HEK293 (cell line): ENCODE results near the gene PAM.

Experiments
- CTCF ChIA-PET: fragments of 350-600 bp; formaldehyde crosslinking; extraction: SDS; loops from one replicate; lab custom pipeline; 2021; ENCODE audit warnings: antibody characterized with exemption; lab: Yijun Ruan, JAX
- POLR2A ChIA-PET: fragments of 300-600 bp; formaldehyde crosslinking; extraction: SDS; loops from one replicate; lab custom pipeline; 2020; ENCODE audit warnings: antibody characterized with exemption, inconsistent platforms; lab: Yijun Ruan, JAX
- H3K27ac ChIP-seq: fragments of 200-500 bp; sonication (Bioruptor generic); 2 replicates; pipeline ENCODE4 v1.5.1; 2014; ENCODE audit warnings: low read depth, low read length, control low read depth, inconsistent platforms; ENCODE audit errors: extremely low read depth
- H3K36me3 ChIP-seq, 2 experiments: fragments of 200-500 bp in 1 of 2; sonication (Bioruptor generic) in 1 of 2; 1 replicate in 1 of 2; 2 replicates in 1 of 2; pipeline ENCODE4 v1.5.1; 2014 to 2017; ENCODE audit warnings: inconsistent platforms in 2 of 2, low read length in 2 of 2; ENCODE audit not compliant: control insufficient read depth in 2 of 2, insufficient read depth in 1 of 2
- H3K4me1 ChIP-seq: fragments of 200-500 bp; sonication (Bioruptor generic); 2 replicates; pipeline ENCODE4 v1.5.1; 2014; ENCODE audit warnings: mild to moderate bottlenecking, low read length, inconsistent platforms; ENCODE audit not compliant: control insufficient read depth, insufficient read depth
- H3K4me3 ChIP-seq: 2 replicates; pipeline ENCODE4 v1.5.1; 2011; ENCODE audit warnings: low read depth, mild to moderate bottlenecking, control low read depth, low read length, moderate library complexity
- H3K9me3 ChIP-seq: fragments of 200-500 bp; sonication (Bioruptor generic); 2 replicates; pipeline ENCODE4 v1.5.1; 2014; ENCODE audit warnings: low read depth, low read length, inconsistent platforms; ENCODE audit not compliant: control insufficient read depth, insufficient read depth
- BCL11A ChIP-seq: fragments of 450-650 bp; formaldehyde crosslinking; IDR thresholded peaks from 2 replicates; pipeline ENCODE4 v1.5.1; 2016; ENCODE audit warnings: low read depth, missing biosample characterization, missing genetic modification characterization
- GLI4 ChIP-seq: fragments of 450-650 bp; formaldehyde crosslinking; IDR thresholded peaks from 2 replicates; pipeline ENCODE4 v1.5.1; 2016; ENCODE audit warnings: missing biosample characterization, missing genetic modification characterization
- RBAK ChIP-seq: fragments of 450-650 bp; formaldehyde crosslinking; IDR thresholded peaks from 2 replicates; pipeline ENCODE4 v1.5.1; 2016; ENCODE audit warnings: missing biosample characterization, missing genetic modification characterization
- ZBTB17 ChIP-seq: fragments of 450-650 bp; formaldehyde crosslinking; IDR thresholded peaks from 2 replicates; pipeline ENCODE4 v1.5.1; 2016; ENCODE audit warnings: missing biosample characterization, missing genetic modification characterization
- ZBTB20 ChIP-seq: fragments of 450-650 bp; formaldehyde crosslinking; IDR thresholded peaks from 2 replicates; pipeline ENCODE4 v1.5.1; 2016; ENCODE audit warnings: missing biosample characterization, missing genetic modification characterization
- ZIC2 ChIP-seq: fragments of 450-650 bp; formaldehyde crosslinking; IDR thresholded peaks from 2 replicates; pipeline ENCODE4 v1.5.1; 2016; ENCODE audit warnings: missing biosample characterization, missing genetic modification characterization
- ZNF112 ChIP-seq: fragments of 450-650 bp; formaldehyde crosslinking; IDR thresholded peaks from 2 replicates; pipeline ENCODE4 v1.5.0; 2017; ENCODE audit warnings: missing biosample characterization, missing genetic modification characterization
- ZNF121 ChIP-seq: fragments of 450-650 bp; formaldehyde crosslinking; IDR thresholded peaks from 2 replicates; pipeline ENCODE4 v1.5.1; 2016; ENCODE audit warnings: missing biosample characterization, missing genetic modification characterization
- ZNF16 ChIP-seq: fragments of 450-650 bp; formaldehyde crosslinking; IDR thresholded peaks from 2 replicates; pipeline ENCODE4 v1.5.1; 2016; ENCODE audit warnings: low read depth, missing biosample characterization, missing genetic modification characterization
- ZNF211 ChIP-seq: fragments of 450-650 bp; formaldehyde crosslinking; IDR thresholded peaks from 2 replicates; pipeline ENCODE4 v1.5.1; 2016; ENCODE audit warnings: low read depth, missing biosample characterization, missing genetic modification characterization
- ZNF214 ChIP-seq: fragments of 450-650 bp; formaldehyde crosslinking; IDR thresholded peaks from 2 replicates; pipeline ENCODE4 v1.5.1; 2017; ENCODE audit warnings: missing biosample characterization, mild to moderate bottlenecking, missing genetic modification characterization, borderline replicate concordance
- ZNF24 ChIP-seq: fragments of 450-650 bp; formaldehyde crosslinking; IDR thresholded peaks from 2 replicates; pipeline ENCODE4 v1.5.1; 2016; ENCODE audit warnings: missing biosample characterization, missing genetic modification characterization
- ZNF341 ChIP-seq: fragments of 450-650 bp; formaldehyde crosslinking; IDR thresholded peaks from 2 replicates; pipeline ENCODE4; 2016; ENCODE audit warnings: low read depth, missing biosample characterization, missing genetic modification characterization
- ZNF37A ChIP-seq: fragments of 450-650 bp; IDR thresholded peaks from 2 replicates; pipeline ENCODE4 v1.5.1; 2018; ENCODE audit warnings: missing biosample characterization, missing genetic modification characterization
- ZNF404 ChIP-seq: fragments of 450-650 bp; formaldehyde crosslinking; IDR thresholded peaks from 2 replicates; pipeline ENCODE4 v1.5.1; 2017; ENCODE audit warnings: missing biosample characterization, missing genetic modification characterization
- ZNF423 ChIP-seq: fragments of 450-650 bp; formaldehyde crosslinking; IDR thresholded peaks from 2 replicates; pipeline ENCODE4 v1.5.1; 2016; ENCODE audit warnings: missing biosample characterization, missing genetic modification characterization
- ZNF473 ChIP-seq: fragments of 450-650 bp; formaldehyde crosslinking; IDR thresholded peaks from 2 replicates; pipeline ENCODE4 v1.5.1; 2017; ENCODE audit warnings: missing biosample characterization, missing genetic modification characterization
- ZNF514 ChIP-seq: fragments of 450-650 bp; formaldehyde crosslinking; IDR thresholded peaks from 2 replicates; pipeline ENCODE4 v1.5.1; 2016; ENCODE audit warnings: missing biosample characterization, missing genetic modification characterization
- ZNF621 ChIP-seq: fragments of 450-650 bp; formaldehyde crosslinking; IDR thresholded peaks from 2 replicates; pipeline ENCODE4 v1.5.1; 2017; ENCODE audit warnings: missing biosample characterization, missing genetic modification characterization
- ZNF701 ChIP-seq: fragments of 450-650 bp; formaldehyde crosslinking; IDR thresholded peaks from 2 replicates; pipeline ENCODE4 v1.5.1; 2016; ENCODE audit warnings: missing biosample characterization, missing genetic modification characterization
- TF ChIP-seq, protein P1 (sequence below): fragments of 450-650 bp; formaldehyde crosslinking; IDR thresholded peaks from 2 replicates; pipeline ENCODE4 v1.5.0; 2017; ENCODE audit warnings: missing biosample characterization, missing genetic modification characterization, borderline replicate concordance
- TF ChIP-seq, protein P2 (sequence below): fragments of 450-650 bp; formaldehyde crosslinking; IDR thresholded peaks from 2 replicates; pipeline ENCODE4 v1.5.1; 2016; ENCODE audit warnings: missing biosample characterization, missing genetic modification characterization, low read depth
- TF ChIP-seq, protein P3 (sequence below): fragments of 450-650 bp; formaldehyde crosslinking; IDR thresholded peaks from 2 replicates; pipeline ENCODE4 v1.5.1; 2017; ENCODE audit warnings: missing biosample characterization, missing genetic modification characterization
- TF ChIP-seq, protein P4 (sequence below): fragments of 450-650 bp; formaldehyde crosslinking; IDR thresholded peaks from 2 replicates; pipeline ENCODE4 v1.5.1; 2016; ENCODE audit warnings: missing biosample characterization, missing genetic modification characterization

PAM gene

DNA sequence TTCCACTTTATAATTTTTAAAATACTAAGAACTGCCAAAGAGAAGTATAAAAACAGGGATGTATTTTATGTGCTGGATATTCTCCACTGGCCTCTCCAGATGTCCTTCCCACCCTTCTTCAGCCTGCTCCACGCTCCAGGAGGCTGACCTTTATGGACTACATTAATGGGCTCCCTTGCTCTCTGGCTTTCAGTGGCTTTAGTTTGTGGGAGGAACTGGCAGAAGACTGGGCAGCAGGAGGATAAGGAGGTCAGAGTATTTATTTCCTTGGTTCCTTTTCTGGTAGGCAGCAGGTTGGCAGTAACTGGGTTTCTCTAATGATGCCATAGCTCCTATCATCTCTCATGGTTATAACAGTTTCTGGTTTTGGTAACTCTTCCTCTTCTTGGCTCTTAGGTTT lies 133.9 kb downstream of the PAM start:
- no peak overlapping the region for H3K4me3 ChIP-seq
- ChIA-PET CTCF (no interaction called here), POLR2A (no interaction called here)
- H3K36me3 ChIP-seq = no peaks in the 10 kb centered on the region
- H3K9me3 ChIP-seq = no peaks in the 10 kb centered on the region
- no peaks in the 10 kb centered on the region for H3K4me1 ChIP-seq
- no peak overlapping the region for H3K27ac ChIP-seq
- TF ChIP-seq BCL11A (tag by site-specific recombination) (no peak), ZBTB17 (no peak), ZNF112 (no peak), ZNF621 (tag by site-specific recombination) (no peak), GLI4 (tag by site-specific recombination) (no peak), ZBTB20 (tag by site-specific recombination) (no peak)

DNA sequence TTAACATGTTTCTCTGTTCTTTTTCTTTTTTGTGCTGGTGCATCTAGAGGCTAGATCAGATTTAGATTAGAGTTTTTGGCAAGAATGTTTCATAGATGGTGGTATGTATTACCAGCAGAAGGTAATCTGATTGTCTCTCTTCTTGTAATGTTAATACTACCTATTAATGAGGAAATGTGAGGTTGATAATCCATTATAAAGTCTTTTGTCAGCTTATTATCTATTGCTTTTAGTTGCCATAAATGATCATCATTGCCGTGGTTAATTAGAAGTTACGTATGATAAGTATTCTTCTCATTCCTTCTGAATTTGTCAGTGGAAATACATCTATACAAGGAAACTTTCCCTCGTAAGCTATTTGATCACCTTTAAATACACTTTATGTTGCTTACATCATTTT lies 135.0 kb downstream of the PAM start:
- CTCF ChIA-PET = no interaction called here
- Histone ChIP-seq H3K4me3 (no peak overlapping the region), H3K27ac (no peak overlapping the region), H3K36me3 (no peaks in the 10 kb centered on the region), H3K9me3 (no peaks in the 10 kb centered on the region), H3K4me1 (no peaks in the 10 kb centered on the region)
- POLR2A ChIA-PET = no interaction called here
- TF ChIP-seq RBAK (tag by site-specific recombination) (no peak), ZNF214 (tag by site-specific recombination) (no peak), ZNF701 (tag by site-specific recombination) (no peak), ZNF16 (tag by site-specific recombination) (no peak), ZNF24 (tag by site-specific recombination) (no peak), BCL11A (tag by site-specific recombination) (no peak), ZNF341 (tag by site-specific recombination) (no peak), ZIC2 (no peak), ZNF423 (tag by site-specific recombination) (no peak), ZNF37A (no peak), ZNF121 (tag by site-specific recombination) (no peak), ZNF514 (tag by site-specific recombination) (no peak), ZNF473 (tag by site-specific recombination) (no peak), ZNF621 (tag by site-specific recombination) (no peak), ZNF404 (tag by site-specific recombination) (no peak), ZNF211 (tag by site-specific recombination) (no peak)
- TF ChIP-seq, protein P1, sequence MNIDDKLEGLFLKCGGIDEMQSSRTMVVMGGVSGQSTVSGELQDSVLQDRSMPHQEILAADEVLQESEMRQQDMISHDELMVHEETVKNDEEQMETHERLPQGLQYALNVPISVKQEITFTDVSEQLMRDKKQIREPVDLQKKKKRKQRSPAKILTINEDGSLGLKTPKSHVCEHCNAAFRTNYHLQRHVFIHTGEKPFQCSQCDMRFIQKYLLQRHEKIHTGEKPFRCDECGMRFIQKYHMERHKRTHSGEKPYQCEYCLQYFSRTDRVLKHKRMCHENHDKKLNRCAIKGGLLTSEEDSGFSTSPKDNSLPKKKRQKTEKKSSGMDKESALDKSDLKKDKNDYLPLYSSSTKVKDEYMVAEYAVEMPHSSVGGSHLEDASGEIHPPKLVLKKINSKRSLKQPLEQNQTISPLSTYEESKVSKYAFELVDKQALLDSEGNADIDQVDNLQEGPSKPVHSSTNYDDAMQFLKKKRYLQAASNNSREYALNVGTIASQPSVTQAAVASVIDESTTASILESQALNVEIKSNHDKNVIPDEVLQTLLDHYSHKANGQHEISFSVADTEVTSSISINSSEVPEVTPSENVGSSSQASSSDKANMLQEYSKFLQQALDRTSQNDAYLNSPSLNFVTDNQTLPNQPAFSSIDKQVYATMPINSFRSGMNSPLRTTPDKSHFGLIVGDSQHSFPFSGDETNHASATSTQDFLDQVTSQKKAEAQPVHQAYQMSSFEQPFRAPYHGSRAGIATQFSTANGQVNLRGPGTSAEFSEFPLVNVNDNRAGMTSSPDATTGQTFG (tag by site-specific recombination) = no peak
- TF ChIP-seq, protein P2, sequence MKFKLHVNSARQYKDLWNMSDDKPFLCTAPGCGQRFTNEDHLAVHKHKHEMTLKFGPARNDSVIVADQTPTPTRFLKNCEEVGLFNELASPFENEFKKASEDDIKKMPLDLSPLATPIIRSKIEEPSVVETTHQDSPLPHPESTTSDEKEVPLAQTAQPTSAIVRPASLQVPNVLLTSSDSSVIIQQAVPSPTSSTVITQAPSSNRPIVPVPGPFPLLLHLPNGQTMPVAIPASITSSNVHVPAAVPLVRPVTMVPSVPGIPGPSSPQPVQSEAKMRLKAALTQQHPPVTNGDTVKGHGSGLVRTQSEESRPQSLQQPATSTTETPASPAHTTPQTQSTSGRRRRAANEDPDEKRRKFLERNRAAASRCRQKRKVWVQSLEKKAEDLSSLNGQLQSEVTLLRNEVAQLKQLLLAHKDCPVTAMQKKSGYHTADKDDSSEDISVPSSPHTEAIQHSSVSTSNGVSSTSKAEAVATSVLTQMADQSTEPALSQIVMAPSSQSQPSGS (tag by site-specific recombination) = no peak
- TF ChIP-seq, protein P3, sequence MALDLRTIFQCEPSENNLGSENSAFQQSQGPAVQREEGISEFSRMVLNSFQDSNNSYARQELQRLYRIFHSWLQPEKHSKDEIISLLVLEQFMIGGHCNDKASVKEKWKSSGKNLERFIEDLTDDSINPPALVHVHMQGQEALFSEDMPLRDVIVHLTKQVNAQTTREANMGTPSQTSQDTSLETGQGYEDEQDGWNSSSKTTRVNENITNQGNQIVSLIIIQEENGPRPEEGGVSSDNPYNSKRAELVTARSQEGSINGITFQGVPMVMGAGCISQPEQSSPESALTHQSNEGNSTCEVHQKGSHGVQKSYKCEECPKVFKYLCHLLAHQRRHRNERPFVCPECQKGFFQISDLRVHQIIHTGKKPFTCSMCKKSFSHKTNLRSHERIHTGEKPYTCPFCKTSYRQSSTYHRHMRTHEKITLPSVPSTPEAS (tag by site-specific recombination) = no peak
- TF ChIP-seq, protein P4, sequence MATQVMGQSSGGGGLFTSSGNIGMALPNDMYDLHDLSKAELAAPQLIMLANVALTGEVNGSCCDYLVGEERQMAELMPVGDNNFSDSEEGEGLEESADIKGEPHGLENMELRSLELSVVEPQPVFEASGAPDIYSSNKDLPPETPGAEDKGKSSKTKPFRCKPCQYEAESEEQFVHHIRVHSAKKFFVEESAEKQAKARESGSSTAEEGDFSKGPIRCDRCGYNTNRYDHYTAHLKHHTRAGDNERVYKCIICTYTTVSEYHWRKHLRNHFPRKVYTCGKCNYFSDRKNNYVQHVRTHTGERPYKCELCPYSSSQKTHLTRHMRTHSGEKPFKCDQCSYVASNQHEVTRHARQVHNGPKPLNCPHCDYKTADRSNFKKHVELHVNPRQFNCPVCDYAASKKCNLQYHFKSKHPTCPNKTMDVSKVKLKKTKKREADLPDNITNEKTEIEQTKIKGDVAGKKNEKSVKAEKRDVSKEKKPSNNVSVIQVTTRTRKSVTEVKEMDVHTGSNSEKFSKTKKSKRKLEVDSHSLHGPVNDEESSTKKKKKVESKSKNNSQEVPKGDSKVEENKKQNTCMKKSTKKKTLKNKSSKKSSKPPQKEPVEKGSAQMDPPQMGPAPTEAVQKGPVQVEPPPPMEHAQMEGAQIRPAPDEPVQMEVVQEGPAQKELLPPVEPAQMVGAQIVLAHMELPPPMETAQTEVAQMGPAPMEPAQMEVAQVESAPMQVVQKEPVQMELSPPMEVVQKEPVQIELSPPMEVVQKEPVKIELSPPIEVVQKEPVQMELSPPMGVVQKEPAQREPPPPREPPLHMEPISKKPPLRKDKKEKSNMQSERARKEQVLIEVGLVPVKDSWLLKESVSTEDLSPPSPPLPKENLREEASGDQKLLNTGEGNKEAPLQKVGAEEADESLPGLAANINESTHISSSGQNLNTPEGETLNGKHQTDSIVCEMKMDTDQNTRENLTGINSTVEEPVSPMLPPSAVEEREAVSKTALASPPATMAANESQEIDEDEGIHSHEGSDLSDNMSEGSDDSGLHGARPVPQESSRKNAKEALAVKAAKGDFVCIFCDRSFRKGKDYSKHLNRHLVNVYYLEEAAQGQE (tag by site-specific recombination) = no peak
